ENCODE measurements around the gene TXNDC2. TPM values are rescaled to one million over a fixed set of nuclear protein-coding genes. Genes with fewer than 3 reads are reported as not detected.

Gene TXNDC2
- polyA plus RNA-seq, 1 donor, result 0.12 TPM

Other genes with a start within 250 kb of the TXNDC2 start
- gene RAB31, start 177.7 kb upstream of the TXNDC2 start, polyA plus RNA-seq (ENCODE audit: insufficient read length), result 20.8 TPM
- gene VAPA, start 28.0 kb downstream of the TXNDC2 start, polyA plus RNA-seq (ENCODE audit: insufficient read length), result 242 TPM